Jurkat, Clone E6-1 (cell line): ENCODE data around the gene ANKRD44. TPM values are rescaled to one million over a fixed set of nuclear protein-coding genes. Genes with fewer than 3 reads are reported as not detected.
A peak's percentile ranks its signal among the peaks of the same experiment; 100 is the strongest.
"Not testable (repeated sequence)": the region's sequence is repeated elsewhere in the genome, so short reads cannot be mapped to it uniquely, and the experiment has no call there.

Source experiments
- DNase-seq: peaks from one replicate; pipeline ENCODE4 v3.0.0-alpha.2; 2011; ENCODE audit warnings: low read depth, low spot score
- H3K4me3 ChIP-seq: 2 replicates; pipeline ENCODE4 v1.5.1; 2011; ENCODE audit warnings: mild to moderate bottlenecking, low read length, control low read depth, moderate library complexity
- polyA plus RNA-seq: library from polyadenylated mRNA; unstranded; fragments of >200 nt; gene quantifications from one replicate; pipeline ENCODE4 v1.2.1, GENCODE V29; 2012; ENCODE audit warnings: missing spikeins; ENCODE audit not compliant: insufficient read length, insufficient read depth

The ANKRD44 gene
- polyA plus RNA-seq, result 7.3 TPM

GRCh38 chr2:197310271-197310985 is at the start of gene ANKRD44:
TSS of gene ANKRD44 (minus strand) at chr2:197310780. CDS start at chr2:197310604, 176 bp downstream.
- peak within 1 kb of the TSS; percentile 64 for H3K4me3 ChIP-seq
- no peak for DNase-seq

- DNase-seq, result no peak
- no peak overlapping the region for H3K4me3 ChIP-seq
Observed at GRCh38 chr2:197359859-197360258, 49.3 kb upstream of the ANKRD44 start.

- H3K4me3 ChIP-seq, result no peak overlapping the region
- no peak for DNase-seq
Observed at GRCh38 chr2:197358931-197359330, 48.4 kb upstream of the ANKRD44 start.

DNA sequence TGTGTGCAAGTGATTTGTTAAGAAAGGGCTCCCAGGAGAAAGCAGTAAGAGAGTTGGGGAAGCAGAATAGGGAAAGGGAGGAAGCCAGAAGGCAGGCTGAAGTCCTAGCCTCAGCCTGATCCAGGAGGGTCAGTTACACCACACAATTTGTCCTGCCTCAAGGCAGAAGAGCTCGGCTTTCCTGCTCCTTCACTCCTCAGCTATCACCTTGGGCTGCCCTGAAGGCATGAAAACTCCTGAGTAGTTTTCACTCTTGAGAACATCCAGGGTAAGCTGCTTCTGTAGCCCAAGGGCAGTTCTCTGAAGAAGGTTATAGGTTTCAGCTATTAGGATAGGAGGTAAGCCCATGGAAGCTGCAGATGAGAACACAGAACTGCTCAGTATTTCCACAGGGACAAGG is 47.4 kb upstream of the ANKRD44 start:
- no peak for DNase-seq
- H3K4me3 ChIP-seq, result no peak overlapping the region

DNA sequence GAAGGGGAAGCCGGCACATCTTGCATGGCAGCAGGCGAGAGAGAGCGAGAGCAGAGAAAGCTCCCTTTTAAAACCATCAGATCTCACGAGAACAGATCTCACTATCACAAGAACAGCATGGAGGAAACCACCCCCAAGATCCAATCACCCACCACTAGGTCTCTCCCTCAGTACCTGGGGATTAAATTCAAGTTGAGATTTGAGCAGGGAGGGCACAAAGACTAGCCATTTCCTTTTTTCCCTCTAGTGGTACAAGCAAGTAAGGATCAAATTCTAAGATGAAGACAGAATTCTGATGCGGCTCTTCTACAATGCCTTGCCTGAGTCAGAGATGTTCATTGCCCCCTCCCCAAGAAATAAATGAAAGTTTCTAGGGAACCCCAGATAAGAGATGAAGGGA is 45.6 kb upstream of the ANKRD44 start:
- peak; percentile 36 for DNase-seq
- H3K4me3 ChIP-seq, result no peak overlapping the region

- no peak overlapping the region for H3K4me3 ChIP-seq
Observed at GRCh38 chr2:197354169-197354558, 43.6 kb upstream of the ANKRD44 start.

DNA sequence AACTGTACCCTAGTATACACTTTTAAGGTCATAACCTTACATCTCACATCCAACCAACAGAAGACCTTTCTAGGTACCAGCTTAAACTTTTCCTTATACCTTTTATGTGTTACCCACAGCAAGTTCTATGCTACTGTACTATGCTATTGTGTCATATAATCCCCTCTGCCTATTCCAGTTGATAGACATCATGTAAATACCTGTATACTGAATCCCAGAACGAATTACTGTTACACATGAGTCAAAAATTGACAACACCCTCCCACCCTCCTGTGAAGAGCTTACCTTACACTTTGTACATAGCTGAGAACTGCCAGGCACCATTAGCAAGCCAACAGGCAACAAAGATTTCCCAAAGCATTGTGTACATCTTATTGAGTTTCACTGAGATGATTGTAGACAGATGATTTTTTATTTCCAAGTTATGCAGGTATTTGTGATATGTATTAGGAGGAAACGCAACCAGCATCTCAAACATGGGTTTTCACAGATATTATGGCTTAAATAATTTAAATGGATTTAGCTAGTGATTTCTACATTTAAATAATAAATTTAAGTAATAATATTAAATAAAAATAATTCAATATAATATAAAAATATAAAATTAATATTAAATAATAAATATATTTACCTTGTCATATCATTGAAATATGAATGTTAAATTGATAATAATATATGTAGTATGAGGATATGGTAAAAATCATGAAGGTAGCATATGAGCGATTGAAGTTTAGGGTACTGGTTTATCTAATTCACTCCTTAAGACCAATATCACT is 43.0 kb upstream of the ANKRD44 start:
- DNase-seq, result no peak
- no peak overlapping the region for H3K4me3 ChIP-seq

More at GRCh38 chr2:197354169-197354558, 43.6 kb upstream of the ANKRD44 start:
- DNase-seq, result no peak

DNA sequence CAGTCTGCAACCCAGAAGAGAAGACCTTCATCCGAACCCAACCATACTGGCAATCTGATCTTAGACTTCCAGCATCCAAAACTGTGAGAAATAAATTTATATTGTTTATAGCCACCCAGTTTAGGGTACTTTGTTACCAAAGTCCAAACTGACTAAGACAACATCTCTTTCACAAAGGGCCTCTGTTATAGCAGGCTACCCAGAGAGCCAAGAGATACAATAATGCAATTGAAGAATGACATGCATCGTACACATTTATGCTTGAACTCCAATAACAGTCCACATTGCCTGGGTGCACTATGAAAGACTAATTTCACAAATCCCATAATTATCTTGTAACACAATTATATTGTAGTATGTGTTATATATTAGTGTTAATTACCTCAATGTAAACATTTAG is 39.1 kb upstream of the ANKRD44 start:
- no peak for DNase-seq
- no peak overlapping the region for H3K4me3 ChIP-seq

GRCh38 chr2:197348721-197349360 is 38.3 kb upstream of the ANKRD44 start:
- no peak for DNase-seq

GRCh38 chr2:197345846-197346370 is 35.3 kb upstream of the ANKRD44 start:
- no peak for DNase-seq

More at GRCh38 chr2:197348721-197349360, 38.3 kb upstream of the ANKRD44 start:
- no peak overlapping the region for H3K4me3 ChIP-seq

DNA sequence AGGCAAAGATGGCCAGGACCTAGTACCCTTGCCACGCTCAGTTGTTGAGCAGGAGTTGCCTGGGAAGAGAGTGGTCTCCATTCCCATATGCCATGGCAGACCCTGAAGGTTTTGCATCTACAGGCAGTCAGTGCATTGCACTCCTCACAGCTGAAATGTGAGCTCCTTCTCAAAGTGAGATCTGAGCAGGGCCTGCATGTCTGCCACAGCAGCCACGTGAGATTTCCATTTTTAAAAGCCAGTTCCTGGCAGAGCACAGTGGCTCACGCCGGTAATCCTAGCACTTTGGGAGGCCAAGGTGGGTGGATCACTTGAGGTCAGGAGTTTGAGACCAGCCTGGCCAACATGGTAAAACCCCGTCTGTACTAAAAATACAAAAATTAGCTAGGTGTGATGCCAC is 33.4 kb upstream of the ANKRD44 start:
- H3K4me3 ChIP-seq, result not testable (repeated sequence)

More at GRCh38 chr2:197345846-197346370, 35.3 kb upstream of the ANKRD44 start:
- H3K4me3 ChIP-seq, result no peak overlapping the region

GRCh38 chr2:197340591-197340990 is 30.0 kb upstream of the ANKRD44 start:
- DNase-seq, result no peak

More for the DNA sequence above, 33.4 kb upstream of the ANKRD44 start:
- DNase-seq, result not testable (repeated sequence)

GRCh38 chr2:197339496-197340220 is 29.1 kb upstream of the ANKRD44 start:
- no peak overlapping the region for H3K4me3 ChIP-seq
- no peak for DNase-seq

More at GRCh38 chr2:197340591-197340990, 30.0 kb upstream of the ANKRD44 start:
- no peak overlapping the region for H3K4me3 ChIP-seq

- no peak for DNase-seq
Observed at GRCh38 chr2:197339016-197339415, 28.4 kb upstream of the ANKRD44 start.

DNA sequence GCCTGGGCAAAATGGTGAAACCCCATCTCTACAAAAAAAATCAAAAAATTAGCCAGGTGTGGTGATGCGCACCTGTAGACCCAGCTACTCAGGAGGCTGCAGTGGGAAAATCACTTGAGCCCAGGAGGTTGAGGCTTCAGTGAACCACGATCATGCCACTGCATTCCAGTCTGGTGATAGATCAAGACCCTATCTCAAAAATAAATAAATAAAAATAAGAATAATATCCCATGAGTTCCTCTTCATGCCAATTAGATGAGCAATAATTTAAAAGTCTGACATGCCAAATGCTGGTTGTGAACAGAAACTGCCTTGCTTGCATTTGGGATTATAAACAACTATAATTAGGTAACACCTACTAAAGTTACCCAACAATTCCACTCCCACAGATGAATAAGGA is 22.1 kb upstream of the ANKRD44 start:
- DNase-seq, result no peak
- H3K4me3 ChIP-seq, result no peak overlapping the region

More at GRCh38 chr2:197339016-197339415, 28.4 kb upstream of the ANKRD44 start:
- no peak overlapping the region for H3K4me3 ChIP-seq

- H3K4me3 ChIP-seq, result no peak overlapping the region
- no peak for DNase-seq
Observed at GRCh38 chr2:197328461-197328860, 17.9 kb upstream of the ANKRD44 start.

GRCh38 chr2:197327472-197328098 is 17.0 kb upstream of the ANKRD44 start:
- H3K4me3 ChIP-seq, result no peak overlapping the region
- no peak for DNase-seq

DNA sequence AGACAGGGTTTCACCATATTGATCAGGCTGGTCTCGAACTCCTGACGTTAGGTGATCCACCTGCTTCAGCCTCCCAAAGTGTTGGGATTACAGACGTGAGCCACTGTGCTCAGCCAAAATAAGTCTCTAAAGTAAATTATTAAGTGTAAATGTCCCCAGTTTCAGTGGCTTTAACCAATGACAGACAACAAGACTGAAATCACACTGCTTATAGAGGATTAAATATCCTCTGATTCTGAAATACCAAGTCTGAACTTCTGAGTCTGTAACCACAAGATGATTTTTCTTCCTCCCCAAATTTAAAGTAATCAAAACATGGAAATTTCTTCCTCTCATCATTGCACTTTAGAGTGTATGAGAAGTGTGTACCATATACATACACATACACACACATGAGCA is 16.5 kb upstream of the ANKRD44 start:
- H3K4me3 ChIP-seq, result no peak overlapping the region
- DNase-seq, result no peak
